Measurements from ENCODE around the gene MAPK8. TPM values are rescaled to one million over a fixed set of nuclear protein-coding genes. Genes with fewer than 3 reads are reported as not detected.

Gene MAPK8
- total RNA-seq, 3 donors from 2014 or later = 31.5 to 34.5 (median 33.7) TPM

GRCh38 chr10:48442809-48443177, 136.3 kb downstream of the MAPK8 start:
- DNase-seq = no peak
- no peak for ATAC-seq
- Mint-ChIP-seq H3K4me1 (ENCODE audit: low read depth) (no peaks in the 10 kb centered on the region), H3K36me3 (ENCODE audit: insufficient read depth) (peaks cover 3% of the 10 kb centered on the region), H3K27me3 (ENCODE audit: low read depth) (no peaks in the 10 kb centered on the region), H3K9me3 (no peaks in the 10 kb centered on the region), H3K4me3 (no peak overlapping the region)

- ATAC-seq (no peak), DNase-seq (no peak)
- no peak overlapping the region for H3K4me3 Mint-ChIP-seq
- no peaks in the 10 kb centered on the region for H3K27me3 Mint-ChIP-seq (ENCODE audit: low read depth)
- H3K9me3 Mint-ChIP-seq = no peaks in the 10 kb centered on the region
- H3K36me3 Mint-ChIP-seq (ENCODE audit: insufficient read depth) = no peaks in the 10 kb centered on the region
- H3K4me1 Mint-ChIP-seq (ENCODE audit: low read depth) = no peaks in the 10 kb centered on the region
These were observed 137.8 kb downstream of the MAPK8 start for GRCh38 chr10:48444266-48444665.

DNA sequence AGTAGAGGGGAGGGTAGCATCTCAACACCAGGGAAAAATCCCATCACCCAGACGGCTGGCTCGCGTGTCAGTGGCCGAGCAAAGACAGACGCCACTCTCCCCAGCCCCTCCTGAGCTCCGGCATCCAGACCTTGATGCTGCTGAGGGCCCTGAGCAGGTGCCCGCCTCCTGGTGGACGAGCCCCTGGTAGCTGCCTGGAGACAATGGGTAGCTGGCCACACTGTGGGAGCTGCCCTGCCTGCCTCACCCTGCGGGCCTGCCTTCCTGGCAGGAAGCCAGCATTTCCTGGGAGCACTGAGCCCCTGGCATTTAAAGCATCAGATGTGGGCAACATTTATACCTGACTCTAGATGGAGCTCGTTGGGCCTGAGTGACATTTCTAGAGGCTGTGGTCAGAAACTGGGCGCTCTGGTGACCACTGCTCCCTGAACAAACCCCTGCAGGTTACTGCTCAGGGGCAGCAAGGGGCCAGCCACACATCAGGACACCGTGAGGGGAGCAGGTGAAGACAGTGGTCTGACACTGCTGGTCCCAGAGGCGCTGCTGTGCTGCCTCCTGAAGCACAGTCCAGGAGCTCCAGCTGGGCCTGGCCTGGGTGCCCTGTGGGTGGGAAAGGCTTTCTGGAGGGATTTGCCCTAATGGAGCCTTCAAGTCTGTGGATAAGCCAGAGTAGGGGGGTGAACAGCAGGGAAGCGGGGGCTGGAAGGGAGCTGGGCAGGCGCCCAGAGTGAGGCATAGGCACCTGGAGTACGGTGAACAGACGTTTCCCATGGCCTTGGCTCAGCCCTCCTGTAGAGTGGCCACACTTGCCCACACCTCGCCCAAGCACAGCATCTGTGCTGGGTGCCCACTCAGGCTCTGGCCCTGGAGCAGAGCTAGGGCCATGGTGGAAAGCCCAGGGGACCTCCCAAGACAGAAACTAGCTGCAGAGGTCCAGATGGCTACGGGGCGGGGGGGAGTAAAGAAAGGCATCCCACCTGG, 138.7 kb downstream of the MAPK8 start:
- DNase-seq (no peak), ATAC-seq (no peak)
- Mint-ChIP-seq H3K9me3 (no peaks in the 10 kb centered on the region), H3K4me3 (no peak overlapping the region), H3K36me3 (ENCODE audit: insufficient read depth) (no peaks in the 10 kb centered on the region), H3K27me3 (ENCODE audit: low read depth) (no peaks in the 10 kb centered on the region), H3K4me1 (ENCODE audit: low read depth) (no peaks in the 10 kb centered on the region)

- no peaks in the 10 kb centered on the region for H3K9me3 Mint-ChIP-seq
- DNase-seq (no peak), ATAC-seq (no peak)
- no peaks in the 10 kb centered on the region for H3K36me3 Mint-ChIP-seq (ENCODE audit: insufficient read depth)
- H3K4me3 Mint-ChIP-seq = no peak overlapping the region
- H3K4me1 Mint-ChIP-seq (ENCODE audit: low read depth) = no peaks in the 10 kb centered on the region
- H3K27me3 Mint-ChIP-seq (ENCODE audit: low read depth) = no peaks in the 10 kb centered on the region
These were observed 139.5 kb downstream of the MAPK8 start for GRCh38 chr10:48445932-48446331.

- Mint-ChIP-seq H3K9me3 (no peaks in the 10 kb centered on the region), H3K4me1 (ENCODE audit: low read depth) (no peaks in the 10 kb centered on the region), H3K36me3 (ENCODE audit: insufficient read depth) (no peaks in the 10 kb centered on the region), H3K27me3 (ENCODE audit: low read depth) (no peaks in the 10 kb centered on the region), H3K4me3 (no peak overlapping the region)
- ATAC-seq = no peak
- no peak for DNase-seq
These were observed 140.3 kb downstream of the MAPK8 start for GRCh38 chr10:48446785-48447184.

DNA sequence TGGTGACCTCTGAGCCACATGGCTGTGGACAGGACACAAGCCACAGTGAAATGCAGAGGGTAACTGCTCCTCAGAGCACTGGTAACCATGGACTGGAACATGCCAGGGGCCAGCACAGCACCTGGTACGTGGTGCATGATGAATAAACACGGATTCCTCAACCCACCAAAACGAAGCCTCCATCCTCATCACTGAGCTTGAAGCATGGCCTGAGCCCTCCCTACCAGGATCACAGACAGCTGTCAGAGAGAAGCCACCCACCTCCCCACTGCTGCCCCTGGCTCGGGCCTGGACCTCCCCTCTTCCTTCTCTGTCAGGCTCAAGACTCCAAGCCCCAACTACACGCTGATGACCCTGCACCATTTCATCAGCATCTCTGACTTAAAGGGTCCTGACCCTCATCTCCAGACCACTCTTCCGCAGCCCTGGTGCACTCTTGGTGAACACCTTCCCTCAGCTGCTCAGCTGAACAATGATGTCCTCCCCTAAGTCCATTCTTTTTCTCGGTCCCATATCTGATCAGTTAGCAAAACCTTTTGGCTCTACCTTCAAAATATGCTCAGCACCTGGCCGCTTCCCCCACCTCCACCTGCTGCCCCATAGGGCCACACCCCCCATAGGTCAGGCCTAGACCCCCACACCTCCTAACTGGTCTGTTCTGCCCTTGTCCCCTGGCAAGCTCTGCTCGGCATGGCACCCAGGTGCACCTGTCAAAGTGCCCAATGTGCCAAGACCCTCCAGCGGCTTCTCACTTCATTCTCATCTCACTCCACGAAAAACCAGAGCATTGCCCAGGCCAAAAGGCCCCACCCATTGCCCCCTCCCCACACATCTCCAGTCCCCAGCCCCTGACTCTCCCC, 141.1 kb downstream of the MAPK8 start:
- no peaks in the 10 kb centered on the region for H3K4me1 Mint-ChIP-seq (ENCODE audit: low read depth)
- no peaks in the 10 kb centered on the region for H3K9me3 Mint-ChIP-seq
- no peaks in the 10 kb centered on the region for H3K27me3 Mint-ChIP-seq (ENCODE audit: low read depth)
- ATAC-seq (no peak), DNase-seq (no peak)
- no peak overlapping the region for H3K4me3 Mint-ChIP-seq
- no peaks in the 10 kb centered on the region for H3K36me3 Mint-ChIP-seq (ENCODE audit: insufficient read depth)

GRCh38 chr10:48448796-48449195, 142.3 kb downstream of the MAPK8 start:
- Mint-ChIP-seq H3K4me3 (no peak overlapping the region), H3K36me3 (ENCODE audit: insufficient read depth) (no peaks in the 10 kb centered on the region), H3K27me3 (ENCODE audit: low read depth) (no peaks in the 10 kb centered on the region), H3K4me1 (ENCODE audit: low read depth) (no peaks in the 10 kb centered on the region), H3K9me3 (no peaks in the 10 kb centered on the region)
- DNase-seq (no peak), ATAC-seq (no peak)

GRCh38 chr10:48449501-48450232, 143.2 kb downstream of the MAPK8 start:
- DNase-seq = no peak
- Mint-ChIP-seq H3K9me3 (no peaks in the 10 kb centered on the region), H3K4me3 (no peak overlapping the region), H3K4me1 (ENCODE audit: low read depth) (no peaks in the 10 kb centered on the region), H3K36me3 (ENCODE audit: insufficient read depth) (no peaks in the 10 kb centered on the region), H3K27me3 (ENCODE audit: low read depth) (peaks cover 2% of the 10 kb centered on the region)
- no peak for ATAC-seq

DNA sequence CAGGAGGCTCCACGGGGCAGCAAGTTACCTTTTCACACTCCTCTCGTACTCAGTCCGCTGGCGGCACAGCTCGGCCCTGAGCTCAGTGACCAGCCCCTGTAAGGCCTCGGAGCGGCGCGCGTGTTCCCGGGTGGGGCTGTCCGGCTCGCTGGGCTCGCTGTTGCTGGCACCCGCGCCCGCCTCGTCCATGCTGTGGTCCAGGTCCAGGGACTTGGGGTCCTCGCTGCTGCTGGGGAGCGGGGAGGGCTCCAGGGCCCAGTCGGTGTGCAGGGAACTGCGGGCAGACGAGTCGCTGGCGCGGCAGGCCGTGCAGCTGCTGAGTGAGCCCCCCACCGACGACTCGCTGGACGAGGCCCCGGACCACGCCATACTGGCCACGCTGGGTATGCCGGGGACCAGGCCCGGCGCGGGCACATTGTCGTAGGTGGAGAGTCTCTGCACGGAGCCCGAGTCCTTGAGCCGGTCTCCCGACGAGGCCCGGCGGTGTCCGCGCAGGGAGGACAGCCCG, 143.8 kb downstream of the MAPK8 start:
- no peaks in the 10 kb centered on the region for H3K4me1 Mint-ChIP-seq (ENCODE audit: low read depth)
- no peaks in the 10 kb centered on the region for H3K36me3 Mint-ChIP-seq (ENCODE audit: insufficient read depth)
- ATAC-seq = no peak
- H3K4me3 Mint-ChIP-seq = no peak overlapping the region
- no peak for DNase-seq
- H3K27me3 Mint-ChIP-seq (ENCODE audit: low read depth) = peaks cover 3% of the 10 kb centered on the region
- H3K9me3 Mint-ChIP-seq = no peaks in the 10 kb centered on the region

- Mint-ChIP-seq H3K9me3 (no peaks in the 10 kb centered on the region), H3K4me3 (no peak overlapping the region), H3K4me1 (ENCODE audit: low read depth) (no peaks in the 10 kb centered on the region), H3K36me3 (ENCODE audit: insufficient read depth) (no peaks in the 10 kb centered on the region), H3K27me3 (ENCODE audit: low read depth) (peaks cover 3% of the 10 kb centered on the region)
- DNase-seq (no peak), ATAC-seq (no peak)
These were observed 144.4 kb downstream of the MAPK8 start for GRCh38 chr10:48450741-48451466.

GRCh38 chr10:48451969-48452878, 145.7 kb downstream of the MAPK8 start:
- Mint-ChIP-seq H3K9me3 (no peaks in the 10 kb centered on the region), H3K36me3 (ENCODE audit: insufficient read depth) (no peaks in the 10 kb centered on the region), H3K27me3 (ENCODE audit: low read depth) (peaks cover 6% of the 10 kb centered on the region), H3K4me1 (ENCODE audit: low read depth) (no peaks in the 10 kb centered on the region), H3K4me3 (no peak overlapping the region)
- ATAC-seq (no peak), DNase-seq (no peak)

DNA sequence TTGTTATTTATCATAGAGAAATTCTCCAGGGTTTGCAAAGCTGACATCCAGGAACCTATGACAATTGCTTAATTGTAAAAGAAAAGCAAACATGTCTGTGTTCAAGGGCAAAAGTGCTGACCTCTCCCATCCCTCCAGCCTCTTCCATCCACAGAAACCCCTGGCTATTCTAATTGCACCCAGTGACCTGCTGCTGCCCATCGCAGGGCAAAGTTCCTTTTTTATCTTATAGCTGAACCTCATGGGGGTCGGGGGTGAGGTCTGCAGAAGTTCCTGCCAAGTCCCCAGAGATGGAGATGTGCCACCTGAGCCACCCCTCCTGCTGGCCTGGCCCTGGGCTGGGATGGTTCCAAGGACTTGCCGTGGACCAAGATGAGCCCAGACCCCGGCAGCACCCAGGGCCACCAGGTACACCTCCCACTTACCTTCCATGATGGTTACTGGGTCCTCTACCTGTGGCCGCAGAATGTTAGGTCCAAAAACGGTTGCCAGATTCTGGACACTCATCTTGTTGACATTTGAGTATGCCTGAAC, 146.5 kb downstream of the MAPK8 start:
- H3K9me3 Mint-ChIP-seq = no peaks in the 10 kb centered on the region
- H3K4me1 Mint-ChIP-seq (ENCODE audit: low read depth) = no peaks in the 10 kb centered on the region
- ATAC-seq (no peak), DNase-seq (no peak)
- H3K4me3 Mint-ChIP-seq = no peak overlapping the region
- H3K27me3 Mint-ChIP-seq (ENCODE audit: low read depth) = peaks cover 10% of the 10 kb centered on the region
- no peaks in the 10 kb centered on the region for H3K36me3 Mint-ChIP-seq (ENCODE audit: insufficient read depth)

Measured in activated T-cell treated with anti-CD3 and anti-CD28 coated beads, Interleukin-2, amount 50 U/mL, for 4 hours (primary cell).